GM12873 (cell line): ENCODE data around the gene PPP2R2C.

Source experiments
- CTCF ChIP-seq: IDR thresholded peaks from 2 replicates; pipeline ENCODE4 v1.5.1; 2012; ENCODE audit warnings: low read depth, mild to moderate bottlenecking, moderate library complexity, low read length, control low read depth; ENCODE audit not compliant: insufficient read depth; ENCODE audit errors: missing control alignments

PPP2R2C gene

GRCh38 chr4:6303943-6304342, 168.5 kb downstream of the PPP2R2C start:
- TF ChIP-seq CTCF, result no peak

GRCh38 chr4:6302869-6303268, 169.5 kb downstream of the PPP2R2C start:
- TF ChIP-seq CTCF, result no peak

DNA sequence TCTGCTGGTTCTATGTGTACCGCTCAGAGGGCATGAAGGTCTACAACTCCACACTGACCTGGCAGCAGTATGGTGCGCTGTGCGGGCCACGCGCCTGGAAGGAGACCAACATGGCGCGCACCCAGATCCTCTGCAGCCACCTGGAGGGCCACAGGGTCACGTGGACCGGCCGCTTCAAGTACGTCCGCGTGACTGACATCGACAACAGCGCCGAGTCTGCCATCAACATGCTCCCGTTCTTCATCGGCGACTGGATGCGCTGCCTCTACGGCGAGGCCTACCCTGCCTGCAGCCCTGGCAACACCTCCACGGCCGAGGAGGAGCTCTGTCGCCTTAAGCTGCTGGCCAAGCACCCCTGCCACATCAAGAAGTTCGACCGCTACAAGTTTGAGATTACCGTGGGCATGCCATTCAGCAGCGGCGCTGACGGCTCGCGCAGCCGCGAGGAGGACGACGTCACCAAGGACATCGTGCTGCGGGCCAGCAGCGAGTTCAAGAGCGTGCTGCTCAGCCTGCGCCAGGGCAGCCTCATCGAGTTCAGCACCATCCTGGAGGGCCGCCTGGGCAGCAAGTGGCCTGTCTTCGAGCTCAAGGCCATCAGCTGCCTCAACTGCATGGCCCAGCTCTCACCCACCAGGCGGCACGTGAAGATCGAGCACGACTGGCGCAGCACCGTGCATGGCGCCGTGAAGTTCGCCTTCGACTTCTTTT, 170.5 kb downstream of the PPP2R2C start:
- no peak for TF ChIP-seq CTCF

GRCh38 chr4:6301051-6301731, 171.2 kb downstream of the PPP2R2C start:
- TF ChIP-seq CTCF, result no peak

DNA sequence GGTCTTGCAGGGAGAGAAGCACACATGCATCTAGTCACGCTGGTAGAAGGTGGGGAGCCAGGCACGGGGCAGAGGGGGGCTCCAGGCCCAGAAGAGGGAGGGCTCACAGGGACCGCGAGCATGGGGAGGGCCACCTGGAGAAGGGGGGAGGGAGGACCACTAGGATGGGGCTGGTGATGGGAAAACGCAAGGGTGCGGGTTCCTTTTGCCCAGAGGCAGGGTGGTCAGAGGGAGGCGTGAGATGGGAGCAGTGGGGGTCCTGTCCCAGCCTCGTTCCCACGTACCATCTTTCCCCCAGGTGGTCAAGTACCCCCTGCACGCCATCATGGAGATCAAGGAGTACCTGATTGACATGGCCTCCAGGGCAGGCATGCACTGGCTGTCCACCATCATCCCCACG, 172.1 kb downstream of the PPP2R2C start:
- TF ChIP-seq CTCF, result no peak

DNA sequence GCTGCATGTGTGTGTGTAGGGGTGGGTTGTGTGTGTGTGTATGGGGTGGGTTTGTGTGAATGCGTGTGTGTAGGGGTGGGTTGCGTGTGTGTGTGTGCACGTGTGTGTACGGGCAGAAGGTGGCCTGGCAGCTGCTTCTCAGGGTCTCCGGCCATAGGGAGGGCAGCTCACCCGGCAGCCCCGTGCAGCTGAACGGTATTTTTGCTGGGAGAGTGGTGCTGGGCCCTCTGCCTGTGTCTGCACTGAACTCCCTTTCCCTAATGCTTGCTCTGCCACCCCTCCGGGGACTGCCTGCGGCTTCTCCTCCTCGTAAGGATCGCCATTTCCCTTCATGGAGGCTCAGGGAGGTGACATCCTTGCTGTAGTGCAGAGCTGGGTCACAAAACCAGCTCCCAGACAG, 172.5 kb downstream of the PPP2R2C start:
- no peak for TF ChIP-seq CTCF

DNA sequence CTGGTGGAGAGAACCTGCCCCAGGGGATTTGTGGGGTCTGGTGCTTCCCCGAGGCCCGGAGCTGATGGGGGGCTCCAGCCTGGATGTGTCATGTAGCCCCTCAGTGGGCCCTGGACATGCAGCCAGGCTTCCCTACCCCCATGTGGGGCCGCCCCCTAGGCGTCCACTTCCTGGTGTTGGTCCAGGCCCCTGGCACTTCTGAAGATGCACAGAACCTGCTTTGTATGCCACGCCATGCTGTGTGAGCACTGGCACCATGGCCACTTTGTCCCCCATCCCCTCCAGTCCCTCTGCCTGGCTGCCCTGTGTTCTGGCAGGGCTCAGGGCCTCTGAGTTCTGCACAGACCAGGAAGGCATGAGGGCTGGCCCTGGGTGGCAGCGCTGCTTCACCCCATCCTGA, 173.6 kb downstream of the PPP2R2C start:
- TF ChIP-seq CTCF, result no peak
